ENCODE results near the gene TMEM179. TPM values are rescaled to one million over a fixed set of nuclear protein-coding genes. Genes with fewer than 3 reads are reported as not detected.

TMEM179 gene
- total RNA-seq, 4 donors from 2014 or later = 0.54 to 3.1 (median 1.7) TPM; not detected in 1

DNA sequence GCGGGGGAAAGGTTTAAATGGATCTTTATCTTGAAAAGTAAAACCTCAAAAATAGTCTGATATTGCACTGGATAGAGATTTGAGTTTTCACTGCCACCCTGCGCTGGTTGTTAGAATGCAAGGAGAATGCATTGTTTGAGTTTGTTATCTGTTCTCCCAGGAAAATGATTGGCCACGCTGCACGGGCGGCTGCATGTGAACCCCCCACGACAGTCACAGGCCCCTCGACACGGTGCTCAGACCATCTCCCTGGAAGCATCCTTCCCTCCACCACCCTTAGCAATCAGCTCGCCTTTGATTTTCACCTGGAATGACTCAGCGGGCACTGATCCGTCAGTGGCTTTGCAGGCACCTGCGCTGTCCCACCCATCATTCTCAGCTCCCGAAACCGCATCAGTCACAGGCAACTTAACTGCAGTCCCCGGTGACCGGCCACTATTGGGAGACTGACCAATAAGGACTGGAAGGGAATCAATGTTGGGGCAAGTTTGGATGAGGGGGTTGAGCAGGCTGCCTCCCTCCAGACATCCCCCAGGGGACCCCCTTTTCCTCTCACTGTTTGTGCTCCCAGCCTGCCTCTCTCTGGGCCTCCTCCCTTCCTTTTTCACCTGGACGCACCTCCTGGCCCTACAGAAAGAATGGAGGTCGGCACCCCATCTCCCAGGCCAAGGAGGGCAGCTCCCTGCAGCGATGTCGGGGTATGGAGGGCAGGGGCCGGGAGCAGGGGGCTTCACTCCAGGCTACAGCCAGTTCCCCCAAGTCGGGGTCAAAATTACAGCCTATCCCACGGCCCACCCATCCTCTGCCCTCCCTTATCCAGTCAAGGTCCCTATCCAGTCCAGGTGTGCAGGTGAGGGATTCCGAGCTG is 53.5 kb downstream of the TMEM179 start:
- Histone ChIP-seq H3K9me3 (no peaks in the 10 kb centered on the region), H3K36me3 (no peaks in the 10 kb centered on the region), H3K27ac (no peak overlapping the region), H3K4me3 (no peak overlapping the region), H3K4me1 (no peaks in the 10 kb centered on the region), H3K27me3 (no peaks in the 10 kb centered on the region)
- peak in 2 of 3 donors; percentile 29 to 34 for DNase-seq
- TF ChIP-seq, protein P1, sequence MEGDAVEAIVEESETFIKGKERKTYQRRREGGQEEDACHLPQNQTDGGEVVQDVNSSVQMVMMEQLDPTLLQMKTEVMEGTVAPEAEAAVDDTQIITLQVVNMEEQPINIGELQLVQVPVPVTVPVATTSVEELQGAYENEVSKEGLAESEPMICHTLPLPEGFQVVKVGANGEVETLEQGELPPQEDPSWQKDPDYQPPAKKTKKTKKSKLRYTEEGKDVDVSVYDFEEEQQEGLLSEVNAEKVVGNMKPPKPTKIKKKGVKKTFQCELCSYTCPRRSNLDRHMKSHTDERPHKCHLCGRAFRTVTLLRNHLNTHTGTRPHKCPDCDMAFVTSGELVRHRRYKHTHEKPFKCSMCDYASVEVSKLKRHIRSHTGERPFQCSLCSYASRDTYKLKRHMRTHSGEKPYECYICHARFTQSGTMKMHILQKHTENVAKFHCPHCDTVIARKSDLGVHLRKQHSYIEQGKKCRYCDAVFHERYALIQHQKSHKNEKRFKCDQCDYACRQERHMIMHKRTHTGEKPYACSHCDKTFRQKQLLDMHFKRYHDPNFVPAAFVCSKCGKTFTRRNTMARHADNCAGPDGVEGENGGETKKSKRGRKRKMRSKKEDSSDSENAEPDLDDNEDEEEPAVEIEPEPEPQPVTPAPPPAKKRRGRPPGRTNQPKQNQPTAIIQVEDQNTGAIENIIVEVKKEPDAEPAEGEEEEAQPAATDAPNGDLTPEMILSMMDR (IDR thresholded peaks at IDR 0.05) = no peak
- TF ChIP-seq POLR2A (IDR thresholded peaks at IDR 0.05) = no peak

- H3K36me3 ChIP-seq = no peaks in the 10 kb centered on the region
- no peaks in the 10 kb centered on the region for H3K4me1 ChIP-seq
- DNase-seq = peak in 2 of 3 donors; percentile 15 to 24
- no peaks in the 10 kb centered on the region for H3K9me3 ChIP-seq
- no peak overlapping the region for H3K27ac ChIP-seq
- no peak overlapping the region for H3K4me3 ChIP-seq
- H3K27me3 ChIP-seq = no peaks in the 10 kb centered on the region
- TF ChIP-seq POLR2A (IDR thresholded peaks at IDR 0.05) = no peak
- TF ChIP-seq, protein P1 (IDR thresholded peaks at IDR 0.05) = no peak
Observed at GRCh38 chr14:104550340-104550860, 54.2 kb downstream of the TMEM179 start.

DNA sequence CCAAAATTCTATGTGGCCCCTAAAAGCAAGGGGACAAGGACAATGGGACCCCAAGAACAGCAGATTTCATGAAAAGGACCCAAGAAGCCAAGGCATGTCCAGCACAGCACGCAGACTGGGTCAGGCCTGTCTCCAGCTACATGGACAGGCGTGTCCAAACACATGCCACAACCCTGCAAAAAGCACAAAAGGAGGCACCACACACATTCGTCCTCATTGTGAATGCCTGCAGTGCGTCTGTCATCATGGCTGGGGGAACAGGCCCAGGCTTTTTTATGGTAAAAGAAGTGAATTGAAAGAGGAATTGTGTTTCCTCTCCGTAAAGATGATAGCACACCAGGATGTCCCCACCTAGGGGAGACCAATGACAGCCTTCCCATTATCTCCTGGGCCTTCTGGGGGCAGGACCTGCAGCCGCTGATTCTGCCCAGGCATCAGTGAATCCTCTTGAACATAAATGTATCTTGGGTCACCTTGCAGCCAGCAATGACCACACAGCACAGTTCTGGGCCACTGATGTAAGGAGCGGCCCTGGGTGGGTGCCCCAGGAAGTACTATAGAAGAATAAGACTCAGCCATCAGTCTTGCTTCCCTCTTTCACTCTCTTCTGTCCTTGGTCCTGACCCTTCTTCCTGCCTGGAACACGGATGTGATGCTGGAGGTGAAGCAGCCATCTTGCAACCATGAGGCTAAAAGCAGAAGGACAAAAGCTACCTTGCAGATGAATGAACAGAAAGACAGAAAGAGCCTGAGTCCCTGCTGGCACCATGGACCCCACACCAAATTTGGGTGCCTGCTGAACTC is 54.8 kb downstream of the TMEM179 start:
- Histone ChIP-seq H3K27ac (no peak overlapping the region), H3K36me3 (no peaks in the 10 kb centered on the region), H3K4me3 (no peak overlapping the region), H3K9me3 (no peaks in the 10 kb centered on the region), H3K4me1 (no peaks in the 10 kb centered on the region), H3K27me3 (no peaks in the 10 kb centered on the region)
- DNase-seq = peak in 1 of 3 donors; percentile 14
- TF ChIP-seq POLR2A (IDR thresholded peaks at IDR 0.05) = no peak
- TF ChIP-seq, protein P1 (IDR thresholded peaks at IDR 0.05) = no peak

GRCh38 chr14:104548802-104549535 is 55.6 kb downstream of the TMEM179 start:
- Histone ChIP-seq H3K36me3 (no peaks in the 10 kb centered on the region), H3K27me3 (no peaks in the 10 kb centered on the region), H3K27ac (no peak overlapping the region), H3K4me3 (no peak overlapping the region), H3K4me1 (no peaks in the 10 kb centered on the region), H3K9me3 (no peaks in the 10 kb centered on the region)
- TF ChIP-seq POLR2A (IDR thresholded peaks at IDR 0.05) = no peak
- TF ChIP-seq, protein P1 (IDR thresholded peaks at IDR 0.05) = no peak
- DNase-seq = peak in 2 of 3 donors; percentile 19 to 30
